Suppressor macrophage treated with lipopolysaccharide for 1 hour (primary cell): ENCODE data around the gene CORT.
A peak's percentile ranks its signal among the peaks of the same experiment; 100 is the strongest.
"Not testable (repeated sequence)": the region's sequence is repeated elsewhere in the genome, so short reads cannot be mapped to it uniquely, and the experiment has no call there.

ENCODE experiments used
- DNase-seq, 3 donors: peaks; one replicate each; pipeline ENCODE4 v3.0.0-alpha.2; 2020 to 2022

The CORT gene

GRCh38 chr1:10440305-10440704, 9.5 kb upstream of the CORT start:
- no peak for DNase-seq

GRCh38 chr1:10440794-10441193, 9.0 kb upstream of the CORT start:
- no peak for DNase-seq

- DNase-seq: no peak
Measured at GRCh38 chr1:10444248-10444647, 5.6 kb upstream of the CORT start.

- DNase-seq: no peak
Measured at GRCh38 chr1:10444795-10445397, 4.9 kb upstream of the CORT start.

- no peak for DNase-seq
Measured at GRCh38 chr1:10446790-10447422, 2.9 kb upstream of the CORT start.

DNA sequence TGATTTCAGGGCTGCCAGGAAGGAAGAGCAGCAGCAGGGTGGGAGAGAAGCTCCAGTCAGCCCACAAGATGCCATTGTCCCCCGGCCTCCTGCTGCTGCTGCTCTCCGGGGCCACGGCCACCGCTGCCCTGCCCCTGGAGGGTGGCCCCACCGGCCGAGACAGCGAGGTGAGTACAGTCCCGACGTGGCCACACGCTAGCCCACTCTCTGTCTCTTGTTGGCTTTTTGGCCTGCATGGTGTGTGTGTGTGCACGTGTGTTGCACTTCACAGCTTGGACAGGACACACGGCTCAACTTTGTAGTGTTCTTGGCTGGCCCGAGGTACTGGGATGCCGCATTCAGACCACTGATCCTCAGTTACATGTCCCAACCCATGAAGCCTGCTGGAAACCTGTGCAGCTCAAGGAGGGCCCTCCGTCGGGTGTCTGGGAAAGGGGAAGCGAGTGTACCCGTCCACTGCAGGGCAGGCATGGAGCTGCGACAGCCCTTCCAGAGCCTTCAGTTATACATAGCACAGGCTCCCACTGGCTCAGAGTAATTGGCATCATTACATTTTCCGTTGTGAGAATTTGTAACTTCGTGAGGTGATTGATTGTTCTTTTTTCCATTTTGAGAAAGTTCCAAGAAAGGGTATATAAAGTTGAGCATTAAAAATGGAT, 454 bp downstream of the CORT start:
- DNase-seq: no peak

DNA sequence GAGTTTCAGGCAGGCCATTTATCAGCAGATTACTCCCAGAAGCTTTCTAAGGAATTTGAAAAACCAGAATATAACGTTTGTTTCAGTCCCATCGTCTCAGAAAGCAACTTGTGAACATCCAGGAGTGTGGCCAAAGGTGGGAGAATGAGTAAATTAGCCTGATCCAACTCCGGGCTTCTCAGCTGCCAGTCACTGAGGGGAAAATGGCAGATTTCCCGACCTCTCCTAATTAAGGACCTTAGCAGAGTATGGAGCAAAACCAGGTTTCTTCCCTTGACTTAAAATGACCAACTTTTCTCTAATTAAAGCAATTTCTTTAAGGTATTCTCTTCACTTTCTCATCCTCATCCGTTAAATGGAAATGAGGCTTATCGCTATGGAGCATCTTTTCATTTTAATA, 1.0 kb downstream of the CORT start:
- no peak for DNase-seq

DNA sequence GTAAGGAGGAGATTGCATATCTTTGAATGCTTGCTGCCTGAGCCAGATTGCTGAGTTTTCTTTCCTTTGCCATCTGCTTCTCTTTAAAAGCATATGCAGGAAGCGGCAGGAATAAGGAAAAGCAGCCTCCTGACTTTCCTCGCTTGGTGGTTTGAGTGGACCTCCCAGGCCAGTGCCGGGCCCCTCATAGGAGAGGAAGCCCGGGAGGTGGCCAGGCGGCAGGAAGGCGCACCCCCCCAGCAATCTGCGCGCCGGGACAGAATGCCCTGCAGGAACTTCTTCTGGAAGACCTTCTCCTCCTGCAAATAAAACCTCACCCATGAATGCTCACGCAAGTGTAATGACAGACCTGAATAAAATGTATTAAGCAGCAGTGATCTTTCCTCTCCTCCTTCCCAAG, 1.5 kb downstream of the CORT start:
- no peak for DNase-seq

DNA sequence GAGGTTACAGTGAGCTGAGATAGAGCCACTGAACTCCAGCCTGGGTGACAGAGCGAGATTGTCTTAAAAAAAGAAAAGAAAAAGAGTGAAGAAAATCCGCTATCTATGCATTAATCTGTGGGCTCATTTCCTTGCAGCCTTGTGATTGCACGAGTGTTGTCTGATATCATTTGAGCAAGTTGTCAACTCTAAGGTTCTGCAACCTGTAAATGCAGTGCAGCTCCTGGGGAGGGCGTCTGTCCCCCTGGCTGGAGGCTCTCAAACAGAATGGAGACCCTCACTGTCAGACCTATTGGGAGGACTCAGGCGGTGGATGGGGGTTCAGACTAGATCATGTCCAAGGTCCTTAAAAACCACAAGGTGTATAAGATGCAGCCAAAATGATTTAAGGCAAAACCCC, 6.2 kb downstream of the CORT start:
- DNase-seq: no peak

DNA sequence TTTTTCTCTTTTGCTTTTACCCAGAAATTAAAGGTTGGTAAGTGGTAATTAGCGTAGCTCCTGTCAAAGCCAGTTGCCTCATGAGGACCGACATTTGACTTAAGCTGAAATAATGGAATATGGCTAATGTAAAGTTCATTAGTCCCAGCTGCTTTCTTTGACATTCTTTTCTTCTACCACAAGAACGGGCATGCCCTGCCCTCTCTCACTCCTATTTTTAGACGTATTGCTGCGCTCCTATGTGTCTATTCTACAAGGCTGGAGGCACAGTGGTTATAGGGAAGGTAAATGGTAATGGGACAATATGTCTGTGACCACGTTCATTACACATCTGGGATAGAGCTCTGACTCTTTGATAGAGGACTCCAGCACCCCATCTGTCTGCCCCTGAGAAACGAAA, 6.8 kb downstream of the CORT start:
- DNase-seq: no peak

GRCh38 chr1:10457462-10457861, 7.6 kb downstream of the CORT start:
- not testable (repeated sequence) for DNase-seq

GRCh38 chr1:10457875-10458274, 8.0 kb downstream of the CORT start:
- no peak for DNase-seq

DNA sequence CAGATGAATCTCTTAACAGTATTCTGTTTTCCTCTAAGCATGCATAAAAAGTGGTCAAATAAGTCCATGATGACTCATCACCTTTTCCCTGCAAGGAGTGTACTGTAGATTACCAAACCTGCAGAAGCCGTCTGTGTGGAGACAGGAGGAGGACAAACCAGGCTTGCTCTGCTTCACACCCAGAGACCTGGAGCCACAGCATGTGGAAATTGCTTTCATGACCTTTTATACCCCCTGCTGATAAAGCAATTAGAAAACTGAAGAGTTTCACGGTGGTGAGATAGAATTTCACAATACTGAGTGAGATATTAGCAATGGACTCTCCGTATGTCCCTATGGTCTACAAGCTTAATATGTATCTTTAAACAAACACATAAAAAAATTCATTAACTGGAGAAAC, 9.4 kb downstream of the CORT start:
- peak in 1 of 3 donors; percentile 10 for DNase-seq

- no peak for DNase-seq
Measured at GRCh38 chr1:10467078-10467477, 17.2 kb downstream of the CORT start.

- DNase-seq: no peak
Measured at GRCh38 chr1:10470043-10470442, 20.2 kb downstream of the CORT start.

- peak in 1 of 3 donors; percentile 24 for DNase-seq
Measured at GRCh38 chr1:10471411-10472219, 21.8 kb downstream of the CORT start.

DNA sequence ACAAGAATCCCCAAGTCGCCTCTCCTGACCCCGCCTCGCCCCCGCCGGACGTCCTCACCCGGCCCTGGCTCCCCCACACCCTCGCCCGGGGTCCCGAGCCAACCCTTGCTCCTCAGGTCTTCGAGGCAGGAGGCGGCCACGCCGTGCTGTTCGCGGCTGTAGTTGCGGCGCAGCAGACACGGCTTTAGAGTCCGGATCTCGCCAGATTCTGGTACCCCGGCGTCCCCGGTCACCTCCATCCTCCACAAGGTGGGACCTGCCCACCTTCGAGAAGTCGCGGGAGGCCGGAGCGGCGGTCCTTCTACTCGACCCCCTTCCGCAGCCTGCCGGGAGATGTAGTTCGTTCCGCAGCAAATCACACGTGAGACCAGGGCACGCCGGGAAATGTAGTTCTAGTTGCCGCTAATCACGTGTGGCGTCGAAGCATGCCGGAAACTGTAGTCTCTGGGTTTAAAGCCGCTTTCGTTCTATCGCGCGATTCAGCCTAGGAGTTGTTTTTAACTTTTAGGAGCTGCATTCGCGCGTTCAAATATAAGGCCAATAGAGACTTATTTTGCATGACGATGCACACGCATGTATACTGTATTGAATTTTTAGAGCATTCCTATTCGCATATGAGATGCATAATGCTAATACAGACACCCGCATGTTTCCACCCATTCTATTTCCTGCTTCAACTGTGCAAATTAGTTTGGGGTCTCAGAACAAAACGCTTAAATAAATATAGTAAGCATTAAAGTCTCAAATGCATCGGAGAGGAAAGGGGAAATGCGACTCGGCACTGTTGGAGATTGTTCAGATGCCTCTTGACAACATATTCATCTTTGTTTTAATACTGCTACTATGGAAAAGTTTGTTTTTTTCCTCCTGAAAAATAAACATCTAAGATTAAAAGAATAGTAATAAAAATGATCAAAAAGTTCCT, 22.7 kb downstream of the CORT start, which contains the start of gene DFFA:
DFFA (minus strand) TSS at position 310 of the 925 bp plus-strand sequence; CDS start at position 239, 71 bp downstream.
- DNase-seq: peak; percentile 95 to 97 (median 95)

DNA sequence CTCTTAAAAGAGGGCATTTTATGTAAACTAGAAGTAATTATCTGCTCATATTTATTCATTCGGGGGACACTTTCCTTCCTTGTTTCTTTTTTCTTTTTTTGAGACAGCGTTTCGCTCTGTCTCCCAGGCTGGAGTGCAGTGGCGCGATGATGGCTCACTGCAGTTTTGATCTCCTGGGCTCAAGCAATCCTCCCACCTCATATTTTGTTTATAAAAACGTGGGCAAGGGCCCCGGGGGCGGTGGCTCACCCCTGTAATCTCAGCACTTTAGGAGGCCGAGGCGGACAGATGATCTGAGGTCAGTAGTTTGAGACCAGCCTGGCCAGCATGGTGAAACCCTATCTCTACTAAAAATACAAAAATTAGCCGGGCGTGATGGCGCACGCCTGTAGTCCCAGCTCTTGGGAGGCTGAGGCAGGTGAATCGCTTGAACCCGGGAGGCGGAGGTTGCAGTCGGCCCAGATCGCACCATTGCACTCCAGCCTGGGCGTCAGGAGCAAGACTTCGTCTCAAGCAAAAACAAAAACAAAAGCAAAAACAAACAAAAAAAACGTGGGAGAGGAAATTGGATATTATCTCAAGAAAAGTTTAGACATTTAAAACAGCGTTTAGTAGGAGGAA, 23.4 kb downstream of the CORT start:
- DNase-seq: no peak

DNA sequence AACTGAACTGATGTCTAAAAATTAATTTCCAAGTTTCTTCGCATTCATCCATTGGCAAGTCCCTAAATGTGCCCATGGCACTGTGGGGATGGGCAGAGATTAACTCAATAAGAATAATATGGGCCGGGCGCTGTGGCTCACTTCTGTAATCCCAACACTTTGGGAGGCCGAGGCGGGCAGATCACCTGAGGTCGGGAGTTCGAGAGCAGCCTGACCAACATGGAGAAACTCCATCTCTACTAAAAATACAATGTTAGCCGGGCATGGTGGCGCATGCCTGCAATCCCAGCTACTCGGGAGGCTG, 24.4 kb downstream of the CORT start:
- not testable (repeated sequence) for DNase-seq

- DNase-seq: peak; percentile 87 to 94 (median 93)
Measured at GRCh38 chr1:10474613-10475507, 25.0 kb downstream of the CORT start, which contains the start of gene PEX14. TSS of gene PEX14 (plus strand) at chr1:10474950. CDS start at chr1:10474967, 17 bp downstream.

- DNase-seq: no peak
Measured at GRCh38 chr1:10475510-10475909, 25.7 kb downstream of the CORT start.
